Left ventricle myocardium inferior (tissue), 1 donor: Measurements from ENCODE around the gene CRYM. TPM values are rescaled to one million over a fixed set of nuclear protein-coding genes. Genes with fewer than 3 reads are reported as not detected.

Source experiments
- DNase-seq: peaks from one replicate; pipeline ENCODE4 v3.0.0-alpha.2; 2020
- H3K27ac ChIP-seq: fragments of 200-600 bp; replicated peaks from 2 replicates; pipeline ENCODE4 v1.8.0; 2021
- H3K27me3 ChIP-seq: fragments of 200-600 bp; 2 replicates; pipeline ENCODE4 v1.8.0; 2021; ENCODE audit warnings: low read depth
- H3K36me3 ChIP-seq: fragments of 200-600 bp; 2 replicates; pipeline ENCODE4 v1.8.0; 2021
- H3K4me1 ChIP-seq: fragments of 200-600 bp; 2 replicates; pipeline ENCODE4 v1.8.0; 2021
- H3K4me3 ChIP-seq: fragments of 200-600 bp; 2 replicates; pipeline ENCODE4 v1.8.0; 2021; ENCODE audit warnings: mild to moderate bottlenecking, moderate library complexity
- H3K9me3 ChIP-seq: fragments of 200-600 bp; replicated peaks from 2 replicates; pipeline ENCODE4 v1.8.0; 2021
- intact Hi-C: fragments of 100-400 bp; cut with micrococcal nuclease; formaldehyde crosslinking; loops from one replicate; pipeline ENCODE4 v1.11.0; 2022
- total RNA-seq: library from RNA; stranded (reverse); fragmentation: NEBNext Ultra II Directional; extraction: Animal tissue kit (Norgen Biotek cat#: 25700); gene quantifications from one replicate; pipeline ENCODE4 v1.2.1, GENCODE V29; 2021
- TF ChIP-seq, protein P1 (sequence below): fragments of 200-600 bp; IDR thresholded peaks from 2 replicates; pipeline ENCODE4 v1.8.0; 2021; ENCODE audit warnings: antibody characterized with exemption, mild to moderate bottlenecking, borderline replicate concordance
- donor health status: DM: no; HTN: yes; CAD: no; lungs with severe emphysema.

Gene CRYM
- total RNA-seq, 1 donor from 2014 or later: 147 TPM

- intact Hi-C loops: no loop called here
- TF ChIP-seq, protein P1, sequence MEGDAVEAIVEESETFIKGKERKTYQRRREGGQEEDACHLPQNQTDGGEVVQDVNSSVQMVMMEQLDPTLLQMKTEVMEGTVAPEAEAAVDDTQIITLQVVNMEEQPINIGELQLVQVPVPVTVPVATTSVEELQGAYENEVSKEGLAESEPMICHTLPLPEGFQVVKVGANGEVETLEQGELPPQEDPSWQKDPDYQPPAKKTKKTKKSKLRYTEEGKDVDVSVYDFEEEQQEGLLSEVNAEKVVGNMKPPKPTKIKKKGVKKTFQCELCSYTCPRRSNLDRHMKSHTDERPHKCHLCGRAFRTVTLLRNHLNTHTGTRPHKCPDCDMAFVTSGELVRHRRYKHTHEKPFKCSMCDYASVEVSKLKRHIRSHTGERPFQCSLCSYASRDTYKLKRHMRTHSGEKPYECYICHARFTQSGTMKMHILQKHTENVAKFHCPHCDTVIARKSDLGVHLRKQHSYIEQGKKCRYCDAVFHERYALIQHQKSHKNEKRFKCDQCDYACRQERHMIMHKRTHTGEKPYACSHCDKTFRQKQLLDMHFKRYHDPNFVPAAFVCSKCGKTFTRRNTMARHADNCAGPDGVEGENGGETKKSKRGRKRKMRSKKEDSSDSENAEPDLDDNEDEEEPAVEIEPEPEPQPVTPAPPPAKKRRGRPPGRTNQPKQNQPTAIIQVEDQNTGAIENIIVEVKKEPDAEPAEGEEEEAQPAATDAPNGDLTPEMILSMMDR: no peak
- no peak overlapping the region for H3K4me3 ChIP-seq
- H3K27ac ChIP-seq: no peak overlapping the region
- DNase-seq: no peak
- H3K36me3 ChIP-seq: no peaks in the 10 kb centered on the region
- H3K9me3 ChIP-seq: no peaks in the 10 kb centered on the region
- H3K4me1 ChIP-seq: no peaks in the 10 kb centered on the region
- H3K27me3 ChIP-seq: peaks cover 17% of the 10 kb centered on the region
Observed at GRCh38 chr16:21224800-21225199, 53.3 kb downstream of the CRYM start.

- no peak for DNase-seq
- H3K4me3 ChIP-seq: no peak overlapping the region
- no peak overlapping the region for H3K27ac ChIP-seq
- H3K9me3 ChIP-seq: no peaks in the 10 kb centered on the region
- peaks cover 24% of the 10 kb centered on the region for H3K27me3 ChIP-seq
- no peaks in the 10 kb centered on the region for H3K4me1 ChIP-seq
- intact Hi-C loops: no loop called here
- TF ChIP-seq, protein P1: no peak
- H3K36me3 ChIP-seq: no peaks in the 10 kb centered on the region
Observed at GRCh38 chr16:21223787-21224186, 54.3 kb downstream of the CRYM start.

GRCh38 chr16:21222495-21223337 is 55.4 kb downstream of the CRYM start:
- no peak overlapping the region for H3K4me3 ChIP-seq
- peaks cover 33% of the 10 kb centered on the region for H3K27me3 ChIP-seq
- TF ChIP-seq, protein P1: no peak
- H3K9me3 ChIP-seq: no peaks in the 10 kb centered on the region
- DNase-seq: no peak
- H3K4me1 ChIP-seq: no peaks in the 10 kb centered on the region
- no peaks in the 10 kb centered on the region for H3K36me3 ChIP-seq
- intact Hi-C loops: no loop called here
- H3K27ac ChIP-seq: no peak overlapping the region

- no peak for DNase-seq
- Histone ChIP-seq H3K4me1 (no peaks in the 10 kb centered on the region), H3K36me3 (no peaks in the 10 kb centered on the region), H3K27me3 (peaks cover 44% of the 10 kb centered on the region), H3K9me3 (no peaks in the 10 kb centered on the region), H3K27ac (no peak overlapping the region), H3K4me3 (no peak overlapping the region)
- intact Hi-C loops: no loop called here
- TF ChIP-seq, protein P1: no peak
Observed at GRCh38 chr16:21219551-21219950, 58.5 kb downstream of the CRYM start.

DNA sequence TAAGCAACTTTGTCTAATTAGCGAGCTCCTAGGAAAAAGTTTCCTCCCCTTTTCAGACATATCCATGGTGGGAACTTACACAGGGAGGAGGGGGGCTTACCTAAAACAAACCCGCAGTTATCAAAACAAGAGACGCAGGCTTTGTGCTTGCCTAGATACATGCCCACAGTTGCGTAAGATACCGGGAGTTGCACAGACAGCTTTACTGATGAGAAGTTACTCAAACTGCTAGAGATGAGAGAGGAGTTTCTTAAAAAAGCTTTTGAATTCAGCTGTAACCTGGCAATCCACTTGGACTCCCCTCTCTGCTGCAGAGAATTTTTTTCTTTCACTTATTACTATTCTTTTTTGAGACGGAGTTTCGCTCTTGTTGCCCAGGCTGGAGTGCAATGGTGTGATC is 59.9 kb downstream of the CRYM start:
- DNase-seq: no peak
- H3K4me1 ChIP-seq: no peaks in the 10 kb centered on the region
- peaks cover 38% of the 10 kb centered on the region for H3K27me3 ChIP-seq
- TF ChIP-seq, protein P1: no peak
- H3K27ac ChIP-seq: no peak overlapping the region
- H3K36me3 ChIP-seq: no peaks in the 10 kb centered on the region
- intact Hi-C loops: no loop called here
- no peak overlapping the region for H3K4me3 ChIP-seq
- no peaks in the 10 kb centered on the region for H3K9me3 ChIP-seq
